ENCODE results near the gene BCL6B. TPM values are rescaled to one million over a fixed set of nuclear protein-coding genes. Genes with fewer than 3 reads are reported as not detected.

BCL6B gene
- total RNA-seq, 4 donors from 2014 or later: 0.15 to 1.9 (median 0.67) TPM

DNA sequence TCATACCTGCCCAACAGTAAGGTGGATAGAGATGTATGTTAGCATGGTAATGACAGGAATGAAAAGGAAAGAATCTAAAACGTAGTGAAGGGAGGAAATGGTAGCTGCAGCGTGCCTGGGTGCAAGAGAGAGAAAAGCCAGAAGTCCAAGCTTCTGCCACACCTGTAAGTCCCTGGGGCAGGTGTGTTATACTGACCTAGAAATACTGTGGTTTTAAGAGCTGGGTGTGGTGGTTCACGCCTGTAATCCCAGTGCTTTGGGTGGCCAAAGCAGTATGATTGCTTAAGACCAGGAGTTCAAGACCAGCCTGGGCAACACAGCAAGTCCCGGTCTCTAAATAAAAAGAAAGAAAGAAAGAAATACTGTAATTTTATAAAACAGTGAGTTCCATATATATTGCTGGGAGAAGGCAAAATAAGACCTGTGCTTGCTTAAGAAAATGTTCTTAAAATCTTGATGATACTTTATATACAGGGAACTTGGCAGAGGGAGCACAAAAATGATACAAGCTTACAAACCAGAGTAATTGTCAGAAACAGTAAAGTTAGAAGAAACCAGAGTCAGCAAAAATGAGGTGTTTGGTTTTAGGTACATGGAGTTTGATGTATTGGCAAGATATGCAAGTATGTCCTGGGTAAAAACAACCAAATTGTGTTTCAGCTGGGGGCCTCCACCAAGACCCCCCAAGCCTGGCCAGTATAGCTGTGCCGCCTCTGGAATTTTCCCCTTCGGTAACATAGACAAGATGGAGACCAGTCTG, 20.4 kb upstream of the BCL6B start:
- TF ChIP-seq, protein P1, sequence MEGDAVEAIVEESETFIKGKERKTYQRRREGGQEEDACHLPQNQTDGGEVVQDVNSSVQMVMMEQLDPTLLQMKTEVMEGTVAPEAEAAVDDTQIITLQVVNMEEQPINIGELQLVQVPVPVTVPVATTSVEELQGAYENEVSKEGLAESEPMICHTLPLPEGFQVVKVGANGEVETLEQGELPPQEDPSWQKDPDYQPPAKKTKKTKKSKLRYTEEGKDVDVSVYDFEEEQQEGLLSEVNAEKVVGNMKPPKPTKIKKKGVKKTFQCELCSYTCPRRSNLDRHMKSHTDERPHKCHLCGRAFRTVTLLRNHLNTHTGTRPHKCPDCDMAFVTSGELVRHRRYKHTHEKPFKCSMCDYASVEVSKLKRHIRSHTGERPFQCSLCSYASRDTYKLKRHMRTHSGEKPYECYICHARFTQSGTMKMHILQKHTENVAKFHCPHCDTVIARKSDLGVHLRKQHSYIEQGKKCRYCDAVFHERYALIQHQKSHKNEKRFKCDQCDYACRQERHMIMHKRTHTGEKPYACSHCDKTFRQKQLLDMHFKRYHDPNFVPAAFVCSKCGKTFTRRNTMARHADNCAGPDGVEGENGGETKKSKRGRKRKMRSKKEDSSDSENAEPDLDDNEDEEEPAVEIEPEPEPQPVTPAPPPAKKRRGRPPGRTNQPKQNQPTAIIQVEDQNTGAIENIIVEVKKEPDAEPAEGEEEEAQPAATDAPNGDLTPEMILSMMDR (IDR thresholded peaks at IDR 0.05): no peak
- no peak for TF ChIP-seq POLR2A (IDR thresholded peaks at IDR 0.05)
- Histone ChIP-seq H3K4me3 (no peak overlapping the region), H3K9me3 (no peaks in the 10 kb centered on the region), H3K27ac (peak overlapping the region in 1 of 4 donors; percentile 8), H3K27me3 (no peaks in the 10 kb centered on the region), H3K36me3 (peaks cover 7 to 80% (median 12%) of the 10 kb centered on the region in 3 donors), H3K4me1 (peaks cover 0 to 24% (median 0%) of the 10 kb centered on the region in 3 donors)
- DNase-seq: no peak
- 74 to 87% methylated on average over 6 of the region's 6 CpGs for WGBS, 2 donors
- intact Hi-C loops (cut with DNase I): loop anchor here (2.0 to 10.0 kb wide), 2 partner anchors 90 to 338 kb away; no protein-coding TSS in a partner anchor

DNA sequence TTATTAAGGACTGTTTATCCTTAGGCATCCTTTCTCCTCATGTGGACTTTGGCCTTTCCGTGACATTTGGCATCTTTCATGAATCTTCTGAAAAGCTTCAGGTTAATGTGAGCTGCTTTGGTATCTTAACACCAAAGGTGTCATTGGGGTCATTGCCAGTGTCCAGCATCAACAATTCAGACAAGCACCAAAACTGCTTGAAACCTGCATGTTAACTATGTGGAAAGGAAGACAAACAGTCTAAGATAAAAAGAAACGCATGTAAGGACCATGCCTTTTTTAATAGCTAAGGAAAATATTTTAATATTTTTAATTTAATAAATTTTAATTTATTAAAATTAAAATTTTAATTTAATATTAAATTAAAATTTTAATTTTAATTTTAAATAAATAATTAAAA, 19.1 kb upstream of the BCL6B start:
- WGBS, 2 donors: 88 to 98% methylated on average over 2 of the region's 2 CpGs
- no peaks in the 10 kb centered on the region for H3K9me3 ChIP-seq
- H3K4me1 ChIP-seq: peaks cover 0 to 23% (median 0%) of the 10 kb centered on the region in 3 donors
- intact Hi-C loops (cut with DNase I): loop anchor here (2.0 to 10.0 kb wide), 2 partner anchors 91 to 339 kb away; no protein-coding TSS in a partner anchor
- peaks cover 7 to 84% (median 12%) of the 10 kb centered on the region in 3 donors for H3K36me3 ChIP-seq
- DNase-seq: no peak
- no peaks in the 10 kb centered on the region for H3K27me3 ChIP-seq
- no peak overlapping the region for H3K4me3 ChIP-seq
- no peak overlapping the region for H3K27ac ChIP-seq
- no peak for TF ChIP-seq POLR2A (IDR thresholded peaks at IDR 0.05)
- TF ChIP-seq, protein P1 (IDR thresholded peaks at IDR 0.05): no peak

DNA sequence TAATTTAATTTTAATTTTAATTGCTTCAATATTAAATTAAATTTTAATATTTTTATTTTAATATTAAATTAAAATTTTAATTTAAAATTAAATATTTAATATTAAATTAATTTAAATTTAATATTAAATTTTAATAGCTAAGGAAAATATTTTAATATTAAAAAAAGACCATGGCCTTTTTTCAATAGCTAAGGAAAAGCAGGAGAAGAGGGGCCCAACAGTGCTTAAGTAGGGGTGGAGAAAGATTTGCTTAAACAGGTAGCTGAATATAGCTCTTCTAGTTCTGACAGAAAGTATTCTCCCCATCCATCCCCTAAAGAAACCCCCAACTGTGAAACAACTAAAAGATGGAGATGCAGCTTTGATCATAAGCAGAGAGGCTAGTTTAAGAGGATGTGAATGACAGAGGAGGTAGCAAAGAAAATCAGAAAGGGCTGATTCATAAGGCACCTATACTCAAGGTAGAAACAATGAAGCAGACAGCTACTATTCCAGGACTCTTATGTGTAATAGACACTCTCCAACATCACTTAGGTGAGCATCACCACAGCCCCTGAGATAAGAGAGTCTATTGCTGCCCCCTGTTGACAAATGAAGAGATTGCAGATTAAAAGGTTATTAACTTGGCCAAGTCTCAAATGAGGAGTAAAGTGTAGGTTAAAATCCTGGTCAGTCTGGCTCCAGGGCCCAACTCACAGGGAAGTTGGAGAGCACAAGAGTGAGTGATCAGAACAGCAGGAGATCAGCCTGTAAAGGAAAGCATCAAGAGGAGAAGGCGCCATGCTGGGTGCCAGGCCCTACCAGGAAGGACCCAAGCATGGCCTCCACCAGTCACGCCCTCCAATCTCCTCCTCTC, 18.2 kb upstream of the BCL6B start:
- intact Hi-C loops (cut with DNase I): loop anchor here (10.0 kb wide), 1 partner anchor 340 kb away; no protein-coding TSS in a partner anchor
- no peak for DNase-seq
- peak overlapping the region in 1 of 4 donors; percentile 9 for H3K27ac ChIP-seq
- no peaks in the 10 kb centered on the region for H3K27me3 ChIP-seq
- TF ChIP-seq POLR2A (IDR thresholded peaks at IDR 0.05): no peak
- TF ChIP-seq, protein P1 (IDR thresholded peaks at IDR 0.05): peak; percentile 30 to 78 (median 64)
- H3K4me3 ChIP-seq: no peak overlapping the region
- 60 to 76% methylated on average over 2 of the region's 2 CpGs for WGBS, 2 donors
- H3K9me3 ChIP-seq: no peaks in the 10 kb centered on the region
- H3K36me3 ChIP-seq: peaks cover 4 to 84% (median 12%) of the 10 kb centered on the region in 3 donors
- H3K4me1 ChIP-seq: peaks cover 0 to 32% (median 0%) of the 10 kb centered on the region in 3 donors

DNA sequence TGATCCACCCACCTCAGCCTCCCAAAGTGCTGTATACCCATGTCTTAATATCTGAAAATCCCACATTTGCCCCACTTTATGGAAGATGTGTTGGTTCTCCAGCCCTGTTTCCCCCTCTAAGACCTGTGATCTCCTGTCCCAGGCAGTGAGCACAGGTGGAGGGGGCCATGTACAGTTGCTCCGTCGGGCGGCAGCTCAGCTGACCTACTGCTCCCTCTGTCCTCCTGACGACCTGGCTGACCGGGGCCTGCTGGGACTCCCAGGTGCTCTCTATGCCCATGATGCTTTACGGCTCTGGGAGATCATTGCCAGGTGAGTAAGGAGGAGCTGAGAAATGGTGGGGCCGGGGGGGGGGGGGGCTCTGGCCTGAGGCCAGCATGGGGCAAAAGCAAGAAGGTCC, 17.1 kb upstream of the BCL6B start:
- H3K9me3 ChIP-seq: no peaks in the 10 kb centered on the region
- H3K27me3 ChIP-seq: no peaks in the 10 kb centered on the region
- intact Hi-C loops (cut with DNase I): loop anchor here (10.0 kb wide), 1 partner anchor 341 kb away; no protein-coding TSS in a partner anchor
- DNase-seq: no peak
- WGBS, 2 donors: 75 to 80% methylated on average over 4 to 5 of the region's 7 CpGs
- H3K4me1 ChIP-seq: peaks cover 5 to 43% (median 10%) of the 10 kb centered on the region in 3 donors
- H3K27ac ChIP-seq: no peak overlapping the region
- no peak for TF ChIP-seq POLR2A (IDR thresholded peaks at IDR 0.05)
- TF ChIP-seq, protein P1 (IDR thresholded peaks at IDR 0.05): no peak
- H3K4me3 ChIP-seq: no peak overlapping the region
- peaks cover 0 to 82% (median 7%) of the 10 kb centered on the region in 3 donors for H3K36me3 ChIP-seq

All from esophagus squamous epithelium (tissue), 5 donors.